GM13976 (cell line): Measurements from ENCODE around the gene EHD4.

Source experiments
- DNase-seq: peaks from one replicate; pipeline ENCODE4 v3.0.0; 2012; ENCODE audit warnings: low spot score
- CTCF ChIP-seq: IDR thresholded peaks from 2 replicates; pipeline ENCODE4 v1.5.1; 2012; ENCODE audit warnings: borderline replicate concordance, mild to moderate bottlenecking; ENCODE audit not compliant: insufficient read depth; ENCODE audit errors: extremely low read depth, missing control alignments, control extremely low read depth
- in situ Hi-C: fragments of 300-500 bp; cut with MboI; formaldehyde crosslinking; loops from one replicate; pipeline ENCODE4 v1.12.0; 2022; ENCODE audit warnings: low sequenced_read_pairs, mixed read lengths, inconsistent platforms; ENCODE audit not compliant: unreplicated experiment

Gene EHD4

DNA sequence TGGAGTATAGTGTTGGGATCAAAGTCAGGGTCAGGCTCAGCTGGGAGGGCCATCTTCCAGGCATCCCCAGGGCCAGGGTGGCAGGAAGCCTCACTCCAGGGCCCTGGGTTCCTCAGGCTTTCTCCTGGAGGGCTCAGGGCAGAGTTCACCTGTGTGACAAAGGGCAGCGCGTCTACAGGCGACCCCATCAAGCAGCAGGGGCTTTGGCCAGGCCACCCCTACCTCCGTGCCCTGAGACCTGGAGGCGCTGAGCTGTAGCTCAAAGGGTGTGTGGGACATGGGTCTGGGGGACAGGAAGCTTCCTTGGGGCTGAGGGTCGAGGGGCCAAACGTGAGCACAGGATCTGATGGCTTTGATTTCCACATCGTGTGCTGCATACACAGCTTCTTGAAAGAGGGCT, 91.3 kb downstream of the EHD4 start:
- DNase-seq, result no peak
- TF ChIP-seq CTCF, result no peak
- in situ Hi-C loops, result no loop called here

DNA sequence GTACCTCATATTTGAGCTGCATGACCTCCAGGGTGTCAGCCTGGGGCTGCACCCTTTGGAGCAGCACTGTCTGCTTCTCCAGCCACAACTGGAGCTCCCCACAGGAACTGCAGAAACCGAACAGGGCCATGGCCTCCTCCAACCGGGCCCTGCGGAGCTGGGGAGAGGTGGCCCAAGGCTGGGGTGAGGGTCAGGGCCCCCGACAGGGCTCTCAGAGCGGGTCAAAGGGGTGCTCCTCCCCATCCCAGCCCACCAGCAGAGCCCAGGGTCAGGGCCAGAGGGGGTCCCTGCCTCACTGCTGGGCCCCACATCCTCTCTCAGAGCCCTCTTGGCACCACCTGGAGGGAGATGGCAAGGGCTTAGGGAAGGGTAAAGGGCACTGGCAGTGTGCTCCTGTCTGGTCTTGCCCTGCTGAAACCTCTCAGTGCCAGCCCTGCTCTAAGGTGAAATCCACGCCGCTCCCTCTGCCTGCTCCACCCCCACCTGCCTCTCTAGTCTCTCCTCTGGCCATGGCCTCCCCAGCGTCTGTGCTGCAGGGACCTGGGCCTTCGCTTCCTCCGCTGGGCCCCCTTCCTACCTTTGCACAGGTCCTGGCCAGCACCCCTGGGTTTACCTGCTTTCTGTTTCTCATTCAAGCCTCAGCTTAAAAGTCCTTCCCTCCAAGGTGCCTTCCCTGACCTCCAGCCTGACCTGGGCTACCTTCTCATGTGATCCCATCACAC, 92.0 kb downstream of the EHD4 start:
- in situ Hi-C loops, result no loop called here
- no peak for TF ChIP-seq CTCF
- no peak for DNase-seq

DNA sequence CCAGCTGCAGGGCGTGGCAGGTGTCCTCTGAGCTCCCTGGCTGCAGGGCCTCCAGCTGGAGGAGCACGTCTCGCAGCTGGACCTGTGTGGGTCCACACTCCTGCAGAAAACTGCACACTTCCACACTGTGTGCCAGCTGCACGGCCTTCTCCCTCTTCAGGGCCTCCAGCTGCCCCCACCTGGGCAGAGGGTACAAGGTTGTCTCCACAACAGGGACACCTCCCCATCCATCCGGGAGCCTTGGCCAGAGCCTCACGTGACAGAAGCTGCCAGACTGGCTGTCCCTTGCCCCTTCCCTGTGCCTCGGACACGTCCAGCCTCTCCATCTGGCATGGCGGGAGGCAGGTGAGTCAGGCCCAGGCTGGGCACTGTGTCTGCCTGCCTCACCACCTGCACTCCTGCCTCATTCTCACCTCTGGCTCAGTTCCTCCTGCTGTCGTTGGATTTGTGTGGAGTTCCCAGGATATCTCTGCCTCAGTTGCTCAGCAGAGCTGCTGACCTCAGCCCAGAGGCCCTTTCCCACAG, 93.0 kb downstream of the EHD4 start:
- no peak for TF ChIP-seq CTCF
- in situ Hi-C loops, result no loop called here
- no peak for DNase-seq

DNA sequence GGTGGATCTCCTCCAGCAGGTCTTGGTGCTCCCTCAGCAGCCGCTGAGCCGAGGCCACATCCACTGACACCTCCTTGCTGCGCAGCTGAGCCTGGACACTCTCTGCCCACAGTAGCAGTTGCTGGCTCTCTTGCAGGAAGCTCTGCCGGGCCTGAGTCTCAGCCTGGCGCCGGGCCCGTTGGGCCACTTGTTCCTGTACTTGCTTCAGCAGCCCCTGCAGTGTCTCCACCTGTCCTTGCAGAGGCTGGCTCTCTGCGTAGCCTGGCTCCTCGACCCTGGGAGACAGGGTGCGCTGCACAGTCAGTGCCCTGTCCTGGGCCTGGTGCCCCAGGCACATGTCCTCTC, 94.0 kb downstream of the EHD4 start:
- no peak for DNase-seq
- in situ Hi-C loops, result no loop called here
- TF ChIP-seq CTCF, result no peak

- DNase-seq, result no peak
- no peak for TF ChIP-seq CTCF
- in situ Hi-C loops, result no loop called here
These were observed 94.6 kb downstream of the EHD4 start for GRCh38 chr15:41877631-41878354.

DNA sequence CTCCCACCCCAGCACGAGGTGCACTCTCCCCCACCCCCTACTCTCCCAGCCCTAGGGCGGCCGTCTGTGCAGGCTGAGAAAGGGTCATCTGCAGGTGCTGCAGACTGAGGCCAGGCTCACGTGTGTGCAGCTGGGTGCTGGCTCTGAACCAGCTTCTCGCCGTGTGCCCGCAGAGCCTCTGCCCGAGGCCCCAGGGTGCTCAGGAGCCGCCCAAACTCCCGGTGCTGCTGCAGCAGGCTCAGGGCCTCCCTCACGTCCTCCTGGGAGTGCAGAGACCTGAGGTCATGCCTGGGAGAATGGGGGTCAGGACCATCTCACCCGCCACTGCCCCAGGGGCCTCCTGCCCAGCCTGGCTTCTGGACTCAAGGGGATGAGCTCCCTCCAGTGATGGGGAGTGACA, 95.7 kb downstream of the EHD4 start:
- in situ Hi-C loops, result no loop called here
- no peak for TF ChIP-seq CTCF
- DNase-seq, result no peak
